Right cardiac atrium (tissue), 5 donors: ENCODE results near the gene RASSF9. TPM values are rescaled to one million over a fixed set of nuclear protein-coding genes. Genes with fewer than 3 reads are reported as not detected.

Experiments
- ATAC-seq, 2 donors: fragments of 200-7000 bp; cut with Tn5 transposase; one replicate each; pipeline versions ENCODE4 v1.8.0 to v1.9.1; 2020; ENCODE audit warnings: moderate library complexity in 2 of 2, mild to moderate bottlenecking in 1 of 2
- DNase-seq, 3 donors: peaks; one replicate each; pipeline ENCODE4 v3.0.0-alpha.2; 2020
- H3K27ac ChIP-seq: one replicate; pipeline ENCODE4 v1.5.1; 2013; ENCODE audit warnings: mild to moderate bottlenecking, low read length, control low read depth, moderate library complexity
- H3K27me3 ChIP-seq: one replicate; pipeline ENCODE4 v1.6.1; 2013; ENCODE audit not compliant: control insufficient read depth, insufficient read depth
- H3K4me1 ChIP-seq: one replicate; pipeline ENCODE4 v1.6.1; 2013; ENCODE audit warnings: low read length; ENCODE audit not compliant: control insufficient read depth, insufficient read depth
- H3K4me3 ChIP-seq: one replicate; pipeline ENCODE4 v1.5.1; 2013; ENCODE audit warnings: low read length, control low read depth
- H3K9me3 ChIP-seq: one replicate; pipeline ENCODE4 v1.6.1; 2013; ENCODE audit warnings: low read length; ENCODE audit not compliant: control insufficient read depth
- WGBS: extraction: QIAGEN DNeasy Blood & Tissue Kit; methylation state at CpG from one replicate; pipeline ENCODE4 v1.1.7; 2013; 5-methylcytosine and 5-hydroxymethylcytosine counted together
- intact Hi-C, 4 donors: fragments of 100-400 bp; cut with DNase I; formaldehyde crosslinking; loops; one replicate each; pipeline versions ENCODE4 v1.11.0 to v1.14.0; 2022 to 2023
- polyA plus RNA-seq: library from polyadenylated mRNA; stranded (reverse); fragments of 200-250 nt; gene quantifications from one replicate; pipeline ENCODE4 v1.2.3, GENCODE V29; 2013
- total RNA-seq, 4 donors: library from RNA; stranded (reverse); fragmentation: NEBNext Ultra II Directional; extraction: Animal tissue kit (Norgen Biotek cat#: 25700); gene quantifications; one replicate each; pipeline ENCODE4 v1.2.1, GENCODE V29; 2021
- donor health status: healthy with polysubstance abuse.
- donor health status: DM: no; HTN: yes; CAD: no.
- donor health status: DM: no; HTN: no; CAD: no.
- donor health status: DM: no; HTN: yes; CAD: no; lungs with severe emphysema.
- donor health status: DM: yes; HTN: yes; CAD: no.

Gene RASSF9
- total and polyA plus RNA-seq, 5 donors: 0.95 to 4.0 (median 2.9) TPM

- Histone ChIP-seq H3K27ac (no peak overlapping the region), H3K4me1 (no peaks in the 10 kb centered on the region), H3K4me3 (no peak overlapping the region), H3K27me3 (no peaks in the 10 kb centered on the region), H3K9me3 (no peaks in the 10 kb centered on the region)
- DNase-seq: peak in 1 of 3 donors; percentile 35
- peak; percentile 18 to 22 for ATAC-seq
- WGBS: 90% methylated on average over 17 of the region's 17 CpGs
- intact Hi-C loops: no loop called here
These were observed 7.5 kb upstream of the RASSF9 start for GRCh38 chr12:85843606-85844310.

- no peaks in the 10 kb centered on the region for H3K9me3 ChIP-seq
- ATAC-seq (peak; percentile 10 to 70), DNase-seq (no peak)
- intact Hi-C loops: no loop called here
- no peaks in the 10 kb centered on the region for H3K27me3 ChIP-seq
- 11% methylated on average over 4 of the region's 4 CpGs for WGBS
- no peaks in the 10 kb centered on the region for H3K4me1 ChIP-seq
- peak overlapping the region; percentile 54 for H3K27ac ChIP-seq
- peak overlapping the region; percentile 96 for H3K4me3 ChIP-seq
These were observed 598 bp downstream of the RASSF9 start for GRCh38 chr12:85835426-85836196.

GRCh38 chr12:85834378-85834777 is 1.8 kb downstream of the RASSF9 start:
- DNase-seq: no peak
- Histone ChIP-seq H3K4me3 (peak overlapping the region; percentile 54), H3K27ac (no peak overlapping the region), H3K4me1 (no peaks in the 10 kb centered on the region), H3K9me3 (no peaks in the 10 kb centered on the region), H3K27me3 (no peaks in the 10 kb centered on the region)
- intact Hi-C loops: no loop called here
- WGBS: 47% methylated on average over 2 of the region's 2 CpGs
- ATAC-seq: no peak

- no peak for DNase-seq
- ATAC-seq: no peak
- Histone ChIP-seq H3K4me3 (no peak overlapping the region), H3K9me3 (no peaks in the 10 kb centered on the region), H3K27me3 (no peaks in the 10 kb centered on the region), H3K27ac (no peak overlapping the region), H3K4me1 (no peaks in the 10 kb centered on the region)
- intact Hi-C loops: no loop called here
These were observed 2.6 kb downstream of the RASSF9 start for GRCh38 chr12:85833579-85833978.

- no peaks in the 10 kb centered on the region for H3K4me1 ChIP-seq
- ATAC-seq: no peak
- H3K27ac ChIP-seq: no peak overlapping the region
- H3K4me3 ChIP-seq: no peak overlapping the region
- DNase-seq: no peak
- intact Hi-C loops: no loop called here
- no peaks in the 10 kb centered on the region for H3K9me3 ChIP-seq
- WGBS: 54% methylated on average over 2 of the region's 2 CpGs
- H3K27me3 ChIP-seq: no peaks in the 10 kb centered on the region
These were observed 4.8 kb downstream of the RASSF9 start for GRCh38 chr12:85831327-85831990.

- H3K27me3 ChIP-seq: no peaks in the 10 kb centered on the region
- WGBS: 85% methylated on average over 2 of the region's 2 CpGs
- intact Hi-C loops: no loop called here
- no peak for ATAC-seq
- DNase-seq: no peak
- H3K4me3 ChIP-seq: no peak overlapping the region
- no peak overlapping the region for H3K27ac ChIP-seq
- no peaks in the 10 kb centered on the region for H3K9me3 ChIP-seq
- no peaks in the 10 kb centered on the region for H3K4me1 ChIP-seq
These were observed 6.8 kb downstream of the RASSF9 start for GRCh38 chr12:85829391-85829790.

GRCh38 chr12:85828576-85828975 is 7.6 kb downstream of the RASSF9 start:
- ATAC-seq: no peak

GRCh38 chr12:85825746-85826145 is 10.5 kb downstream of the RASSF9 start:
- H3K4me1 ChIP-seq: no peaks in the 10 kb centered on the region
- ATAC-seq (no peak), DNase-seq (no peak)
- H3K4me3 ChIP-seq: no peak overlapping the region
- no peak overlapping the region for H3K27ac ChIP-seq
- intact Hi-C loops: no loop called here
- no peaks in the 10 kb centered on the region for H3K9me3 ChIP-seq
- no peaks in the 10 kb centered on the region for H3K27me3 ChIP-seq

More at GRCh38 chr12:85828576-85828975, 7.6 kb downstream of the RASSF9 start:
- no peak overlapping the region for H3K4me3 ChIP-seq
- no peak for DNase-seq
- no peaks in the 10 kb centered on the region for H3K9me3 ChIP-seq
- H3K27me3 ChIP-seq: no peaks in the 10 kb centered on the region
- intact Hi-C loops: no loop called here
- WGBS: 99% methylated on average over 1 of the region's 1 CpG
- no peak overlapping the region for H3K27ac ChIP-seq
- H3K4me1 ChIP-seq: no peaks in the 10 kb centered on the region

GRCh38 chr12:85823436-85824180 is 12.6 kb downstream of the RASSF9 start:
- no peak for DNase-seq
- intact Hi-C loops: no loop called here
- Histone ChIP-seq H3K27ac (no peak overlapping the region), H3K4me1 (no peaks in the 10 kb centered on the region), H3K9me3 (no peaks in the 10 kb centered on the region), H3K27me3 (no peaks in the 10 kb centered on the region), H3K4me3 (no peak overlapping the region)
- peak in 1 of 2 donors; percentile 43 for ATAC-seq
- 76% methylated on average over 4 of the region's 4 CpGs for WGBS

- Histone ChIP-seq H3K27ac (no peak overlapping the region), H3K4me1 (no peaks in the 10 kb centered on the region), H3K27me3 (no peaks in the 10 kb centered on the region), H3K9me3 (no peaks in the 10 kb centered on the region), H3K4me3 (no peak overlapping the region)
- intact Hi-C loops: no loop called here
- DNase-seq: no peak
- 81% methylated on average over 5 of the region's 5 CpGs for whole genome bisulfite sequencing
- ATAC-seq: no peak
These were observed 14.4 kb downstream of the RASSF9 start for GRCh38 chr12:85821759-85822158.

GRCh38 chr12:85821206-85821605 is 15.0 kb downstream of the RASSF9 start:
- H3K4me3 ChIP-seq: no peak overlapping the region
- no peaks in the 10 kb centered on the region for H3K27me3 ChIP-seq
- DNase-seq (no peak), ATAC-seq (no peak)
- H3K9me3 ChIP-seq: no peaks in the 10 kb centered on the region
- intact Hi-C loops: no loop called here
- no peaks in the 10 kb centered on the region for H3K4me1 ChIP-seq
- no peak overlapping the region for H3K27ac ChIP-seq
